GM19467 (cell line): Measurements from ENCODE around the gene PAAF1.

Source experiments
- ATAC-seq: cut with Tn5 transposase; IDR thresholded peaks from one replicate; pipeline ENCODE4 v1.9.1; 2021; ENCODE audit warnings: mild to moderate bottlenecking, moderate library complexity; ENCODE audit not compliant: unreplicated experiment

The PAAF1 gene

GRCh38 chr11:73944085-73944484 is 67.3 kb downstream of the PAAF1 start:
- ATAC-seq: no peak

GRCh38 chr11:73944901-73945300 is 68.1 kb downstream of the PAAF1 start:
- no peak for ATAC-seq

DNA sequence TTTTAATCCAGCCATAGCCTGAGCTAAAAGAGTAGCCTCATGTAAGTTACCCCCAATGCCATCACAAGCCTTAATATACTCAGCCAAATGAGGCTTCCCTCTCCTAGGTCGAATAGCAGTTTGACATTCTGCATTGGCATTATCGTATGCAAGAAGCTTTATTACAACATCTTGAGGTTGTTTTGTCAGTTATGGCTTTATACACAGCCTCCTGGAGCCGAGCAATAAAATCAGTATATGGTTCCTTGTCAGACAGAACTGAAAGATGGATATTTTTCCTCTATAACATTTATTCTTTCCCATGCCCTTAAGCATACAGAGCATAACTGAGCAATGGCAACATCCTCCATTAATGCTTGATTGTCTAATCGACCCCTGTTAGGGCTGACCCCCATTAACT is 68.6 kb downstream of the PAAF1 start:
- ATAC-seq: no peak

GRCh38 chr11:73946798-73947458 is 70.1 kb downstream of the PAAF1 start:
- ATAC-seq: no peak

DNA sequence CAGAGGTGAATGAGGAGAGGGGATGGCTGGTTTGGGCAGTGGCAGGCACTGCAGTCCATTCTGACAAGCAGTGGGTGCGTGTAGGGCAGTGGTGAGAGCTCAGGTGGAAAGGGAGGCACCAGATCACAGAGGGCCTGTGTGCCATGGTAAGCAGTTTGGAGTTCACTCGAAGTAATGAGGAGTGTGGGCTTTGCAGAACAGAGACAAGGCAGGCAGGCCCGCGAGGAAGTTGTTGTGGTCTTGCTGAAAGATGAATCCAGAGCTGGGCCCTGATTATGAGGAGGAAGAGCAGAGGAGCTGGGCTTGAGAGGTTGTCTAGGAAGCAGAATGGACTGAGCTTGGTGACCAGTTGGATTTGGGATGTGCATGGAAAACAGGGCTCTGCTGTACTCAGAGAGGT is 72.4 kb downstream of the PAAF1 start:
- ATAC-seq: no peak

- no peak for ATAC-seq
Measured at GRCh38 chr11:73949912-73950311, 73.1 kb downstream of the PAAF1 start.

DNA sequence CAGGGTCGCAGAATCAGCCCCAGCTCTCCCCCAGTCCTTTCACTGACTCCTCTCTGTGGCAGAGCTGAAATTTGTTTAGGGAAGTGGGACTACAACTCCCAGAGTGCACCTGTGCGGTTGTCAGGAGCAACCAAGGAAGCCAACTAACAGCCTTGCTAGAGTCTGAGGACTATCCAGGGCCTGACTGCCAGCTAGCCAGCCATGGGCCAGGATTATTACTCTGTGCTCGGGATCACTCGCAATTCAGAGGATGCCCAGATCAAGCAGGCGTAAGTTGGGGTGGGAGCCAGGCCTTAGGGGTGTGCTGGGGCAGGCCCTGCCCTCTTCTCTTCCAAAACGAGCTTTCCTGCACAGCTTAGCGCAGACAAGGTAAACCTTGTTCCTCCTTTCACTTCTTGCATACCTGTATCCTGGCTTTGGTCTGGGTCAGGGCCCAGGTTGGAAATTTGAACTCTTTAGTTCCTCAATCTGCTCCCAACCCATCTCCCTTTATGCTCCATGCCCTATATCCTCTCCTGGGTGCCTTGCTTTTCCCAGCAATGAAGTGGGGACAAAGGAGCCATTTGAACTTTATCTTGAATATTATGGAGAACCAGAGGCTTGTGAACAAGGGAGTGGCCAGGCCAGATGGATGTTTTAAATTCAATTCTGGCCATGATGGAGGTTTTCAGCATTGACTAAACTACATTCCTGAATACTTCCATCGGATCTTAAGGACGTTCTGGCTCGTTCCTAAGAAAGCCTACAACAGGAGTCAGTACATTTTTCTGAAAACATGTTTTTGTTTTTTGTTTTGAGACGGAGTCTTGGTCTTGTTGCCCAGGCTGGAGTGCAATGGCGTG is 74.3 kb downstream of the PAAF1 start, which contains the start of gene DNAJB13:
DNAJB13 (plus strand) TSS at position 158 of the 842 bp plus-strand sequence; CDS start at position 202, 44 bp downstream.
- ATAC-seq: peak; percentile 67

DNA sequence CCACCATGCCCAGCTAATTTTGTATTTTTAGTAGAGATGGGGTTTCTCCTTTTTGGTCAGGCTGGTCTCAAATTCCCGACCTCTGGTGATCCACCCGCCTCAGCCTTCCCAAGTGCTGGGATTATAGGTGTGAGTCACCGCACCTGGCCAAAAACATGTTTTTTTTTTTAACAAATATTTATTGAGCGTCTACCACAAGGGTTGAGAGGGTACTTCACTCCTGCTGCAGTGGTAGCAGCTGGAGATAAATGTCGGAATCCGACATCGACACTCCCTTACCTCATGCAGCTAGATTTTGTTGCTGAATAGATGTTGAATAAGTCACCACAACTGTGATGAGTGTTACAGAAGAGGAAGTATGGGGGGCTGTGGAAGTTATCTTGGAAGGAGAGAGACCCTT is 75.0 kb downstream of the PAAF1 start:
- no peak for ATAC-seq

DNA sequence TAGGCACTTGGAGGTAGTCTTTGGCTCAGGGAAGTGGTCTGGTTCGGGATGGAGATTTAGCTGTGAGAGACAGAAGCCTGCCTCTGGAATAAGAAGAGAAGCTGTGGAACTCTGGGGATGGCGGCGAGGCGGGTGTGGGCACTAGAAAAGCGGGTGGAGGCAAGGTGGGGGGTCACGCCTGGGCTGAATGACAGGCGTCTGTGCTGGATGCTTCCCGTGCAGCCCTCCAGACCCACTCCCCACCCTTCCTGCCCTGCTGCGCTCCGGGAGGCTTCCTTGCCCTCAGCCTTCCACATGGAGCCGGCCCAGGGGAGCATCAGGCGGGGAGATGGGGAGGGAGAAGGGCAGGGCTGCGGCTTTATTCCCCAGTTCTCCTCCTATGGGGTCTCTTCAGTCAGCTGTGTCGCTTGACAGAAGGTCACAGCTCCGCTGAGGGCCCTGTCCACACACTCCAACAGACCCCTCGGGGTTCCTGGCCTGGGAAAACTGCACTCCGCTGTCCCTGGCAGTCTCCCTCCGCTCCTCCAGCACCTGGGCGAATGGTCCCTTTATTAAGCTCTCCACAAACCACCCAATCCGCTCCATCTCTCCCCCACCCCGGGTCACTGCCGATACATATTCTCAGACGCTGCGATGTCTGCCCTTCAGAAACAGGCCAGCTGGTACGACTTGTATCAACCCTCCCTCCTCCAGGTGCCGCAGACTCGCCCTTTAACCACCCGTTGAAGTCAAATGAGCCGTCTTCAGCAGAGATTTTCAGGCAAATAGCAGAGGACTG is 80.3 kb downstream of the PAAF1 start:
- ATAC-seq: no peak

- ATAC-seq: no peak
Measured at GRCh38 chr11:73957654-73958361, 81.0 kb downstream of the PAAF1 start.

DNA sequence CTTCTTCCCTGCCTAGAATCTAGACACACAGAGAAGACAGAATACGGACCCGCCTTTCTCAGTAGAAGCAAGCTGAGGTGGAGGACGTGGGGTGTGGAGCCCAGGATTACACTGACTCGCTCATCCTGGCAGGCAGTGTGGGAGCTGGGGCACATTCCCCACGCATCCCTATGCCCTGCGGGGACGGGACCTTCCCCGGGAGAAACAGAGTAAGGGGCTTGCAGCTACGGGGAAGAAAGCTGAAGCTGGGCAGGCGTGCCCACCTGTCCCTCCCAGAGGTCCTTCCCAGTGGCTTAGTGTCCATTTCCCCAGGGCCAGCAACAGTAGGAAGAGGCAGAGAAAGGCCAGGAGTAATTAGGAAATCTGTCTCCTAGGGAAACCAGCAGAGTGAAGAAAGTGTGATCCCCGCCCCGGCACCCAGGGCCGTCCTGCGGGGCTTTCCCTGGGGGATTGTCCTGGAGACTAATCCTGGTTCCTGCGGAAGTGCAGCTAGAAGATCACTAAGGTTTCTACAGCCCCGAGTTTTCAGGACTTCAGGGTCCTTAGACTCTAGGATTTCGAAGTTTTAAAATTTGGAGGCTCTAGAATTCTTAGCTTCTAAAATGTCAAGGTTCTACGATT is 81.8 kb downstream of the PAAF1 start:
- ATAC-seq: no peak

GRCh38 chr11:73961321-73961720 is 84.5 kb downstream of the PAAF1 start:
- no peak for ATAC-seq

GRCh38 chr11:73962101-73962705 is 85.4 kb downstream of the PAAF1 start:
- ATAC-seq: no peak

DNA sequence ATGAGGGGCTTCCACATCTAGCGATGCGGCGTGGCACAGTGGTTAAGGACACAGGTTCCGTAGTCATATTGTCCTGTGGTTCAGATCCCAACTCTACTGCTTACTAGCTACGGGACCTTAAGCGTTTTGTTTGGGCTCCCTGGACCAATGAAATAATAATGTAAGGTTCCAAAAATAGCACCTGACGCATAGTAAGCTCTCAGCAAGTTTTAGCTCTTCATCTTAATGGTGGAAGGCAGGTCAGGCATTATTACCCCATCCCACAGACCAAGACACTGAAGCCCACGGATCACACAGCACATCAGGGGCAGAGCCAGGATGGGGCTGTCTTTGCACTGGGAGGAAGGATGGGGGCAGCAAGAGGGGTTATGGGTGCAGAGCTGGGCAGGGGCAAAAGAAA is 87.1 kb downstream of the PAAF1 start:
- ATAC-seq: no peak

GRCh38 chr11:73965076-73965763 is 88.4 kb downstream of the PAAF1 start:
- ATAC-seq: no peak

DNA sequence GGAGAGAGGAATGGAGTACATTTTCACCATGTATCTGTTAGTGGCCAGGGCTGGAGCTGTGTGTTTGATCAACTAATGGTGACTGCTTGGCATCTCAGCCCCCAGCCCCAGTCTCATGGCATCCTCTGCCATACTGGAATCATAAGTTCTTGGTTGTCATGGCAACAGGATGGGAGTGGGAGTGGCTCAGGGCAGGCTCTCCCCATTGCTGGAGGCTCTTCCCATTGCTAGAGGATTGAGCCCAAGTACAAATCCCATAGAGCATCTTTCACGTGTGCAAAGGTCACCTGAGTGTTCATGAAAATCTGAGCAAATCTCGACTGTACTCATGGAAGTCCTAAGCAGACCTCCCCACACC is 88.9 kb downstream of the PAAF1 start:
- ATAC-seq: no peak

GRCh38 chr11:73968356-73968966 is 91.7 kb downstream of the PAAF1 start:
- ATAC-seq: no peak

DNA sequence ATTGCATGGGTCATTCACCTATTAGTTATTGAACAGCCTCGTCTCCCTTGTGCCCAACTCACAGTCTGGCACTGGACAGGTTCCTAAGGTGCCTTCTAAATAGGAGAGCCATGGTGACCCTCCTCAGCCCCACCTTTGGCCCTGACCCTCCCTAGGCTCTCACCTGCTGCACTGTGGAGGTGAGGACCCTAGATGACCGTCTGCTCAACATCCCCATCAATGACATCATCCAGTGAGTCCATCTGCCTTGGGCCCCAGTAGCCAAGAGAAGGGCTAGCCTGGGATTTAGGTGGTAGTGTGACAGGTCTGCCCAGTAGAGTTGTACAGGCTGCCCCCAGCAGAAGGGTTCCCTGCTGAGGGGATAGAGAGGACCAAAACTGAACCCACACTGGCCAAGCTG is 92.3 kb downstream of the PAAF1 start:
- no peak for ATAC-seq
